ENCODE data around the gene FBXO17. TPM values are rescaled to one million over a fixed set of nuclear protein-coding genes. Genes with fewer than 3 reads are reported as not detected.
A peak's percentile ranks its signal among the peaks of the same experiment; 100 is the strongest.

FBXO17 gene
- total RNA-seq, 5 donors from 2014 or later (not counting 1 experiment from before 2014, with no cell fraction given): 0.18 to 0.46 (median 0.28) TPM; not detected in 2

GRCh38 chr19:38900743-38901190, 74.8 kb downstream of the FBXO17 start:
- Mint-ChIP-seq H3K27me3 (no peaks in the 10 kb centered on the region), H3K4me3 (peak overlapping the region; percentile 86 to 100 (median 93)), H3K27ac (peak overlapping the region in 1 of 2 donors; percentile 58), H3K36me3 (peaks cover 14% of the 10 kb centered on the region), H3K9me3 (no peaks in the 10 kb centered on the region), H3K4me1 (peaks cover 46 to 50% (median 49%) of the 10 kb centered on the region in 3 donors)
- ChIA-PET CTCF (interaction anchor here (0.6 to 1.9 kb wide), 6 partner anchors 14 to 312 kb away, joined by 3 to 23 read pairs (median 6); partner anchors contain the start of genes ECH1 (in 1 of the 2), MRPS12 (in 1 of the 2) and SARS2 (in 1 of the 2)), POLR2A (interaction anchor here (0.6 to 2.5 kb wide), 5 partner anchors 11 to 188 kb away, joined by 4 to 11 read pairs (median 7); partner anchors contain the start of genes MRPS12 (in 1 of the 2) and SARS2 (in 1 of the 2))
- ATAC-seq (replicated peaks in 1 of 4): no peak
- H3K27me3 ChIP-seq (replicated peaks in 1 of 2; ENCODE audit: control insufficient read depth in 2 of 2, extremely low read depth in 1 of 2, insufficient read depth in 2 of 2, low read length in 1 of 2): no peaks in the 10 kb centered on the region
- H3K4me3 ChIP-seq (ENCODE audit: control insufficient read depth in 1 of 2, extremely low read depth in 1 of 2, low read length in 1 of 2): peak overlapping the region; percentile 5 to 83
- H3K4me1 ChIP-seq (ENCODE audit: control insufficient read depth in 1 of 2, extremely low read depth in 1 of 2, insufficient read depth in 2 of 2, low read length in 2 of 2): peaks cover 9 to 28% of the 10 kb centered on the region in 2 experiments
- WGBS (ENCODE audit: insufficient coverage): 17% methylated on average over 1 of the region's 3 CpGs
- H3K27ac ChIP-seq (ENCODE audit: low read length): peak overlapping the region; percentile 92
- peaks cover 3 to 15% of the 10 kb centered on the region in 2 donors for H3K36me3 ChIP-seq (ENCODE audit: control insufficient read depth in 2 of 2, extremely low read depth in 1 of 2, insufficient read depth in 1 of 2, low read length in 1 of 2)
- no peak for DNase-seq
- H3K9me3 ChIP-seq: no peaks in the 10 kb centered on the region

GRCh38 chr19:38900202-38900629, 75.3 kb downstream of the FBXO17 start:
- Histone ChIP-seq H3K9me3 (no peaks in the 10 kb centered on the region), H3K4me3 (ENCODE audit: control insufficient read depth in 1 of 2, extremely low read depth in 1 of 2, low read length in 1 of 2) (peak overlapping the region; percentile 74 to 83), H3K4me1 (ENCODE audit: control insufficient read depth in 1 of 2, extremely low read depth in 1 of 2, insufficient read depth in 2 of 2, low read length in 2 of 2) (peaks cover 9 to 28% of the 10 kb centered on the region in 2 experiments), H3K27me3 (replicated peaks in 1 of 2; ENCODE audit: control insufficient read depth in 2 of 2, extremely low read depth in 1 of 2, insufficient read depth in 2 of 2, low read length in 1 of 2) (no peaks in the 10 kb centered on the region), H3K36me3 (ENCODE audit: control insufficient read depth in 2 of 2, extremely low read depth in 1 of 2, insufficient read depth in 1 of 2, low read length in 1 of 2) (peaks cover 3 to 10% of the 10 kb centered on the region in 2 donors), H3K27ac (ENCODE audit: low read length) (peak overlapping the region; percentile 92)
- Mint-ChIP-seq H3K4me3 (peak overlapping the region; percentile 86 to 100 (median 93)), H3K27ac (peak overlapping the region; percentile 91 to 94), H3K4me1 (peaks cover 49 to 50% (median 50%) of the 10 kb centered on the region in 3 donors), H3K9me3 (no peaks in the 10 kb centered on the region), H3K27me3 (no peaks in the 10 kb centered on the region), H3K36me3 (peaks cover 11% of the 10 kb centered on the region)
- ChIA-PET CTCF (interaction anchor here (0.6 to 1.9 kb wide), 7 partner anchors 14 to 497 kb away, joined by 3 to 23 read pairs (median 7); partner anchors contain the start of genes ECH1 (in 1 of the 2), FAM98C (in 1 of the 2), MRPS12 (in 1 of the 2) and SARS2 (in 1 of the 2)), POLR2A (interaction anchor here (0.5 to 2.5 kb wide), 7 partner anchors 11 to 361 kb away, joined by 3 to 11 read pairs (median 7); partner anchors contain the start of genes MRPS12 (in 1 of the 2), RINL (in 1 of the 2) and SARS2 (in 1 of the 2))
- DNase-seq (no peak), ATAC-seq (replicated peaks in 1 of 4) (no peak)
- 2% methylated on average over 6 of the region's 8 CpGs for WGBS (ENCODE audit: insufficient coverage)

DNA sequence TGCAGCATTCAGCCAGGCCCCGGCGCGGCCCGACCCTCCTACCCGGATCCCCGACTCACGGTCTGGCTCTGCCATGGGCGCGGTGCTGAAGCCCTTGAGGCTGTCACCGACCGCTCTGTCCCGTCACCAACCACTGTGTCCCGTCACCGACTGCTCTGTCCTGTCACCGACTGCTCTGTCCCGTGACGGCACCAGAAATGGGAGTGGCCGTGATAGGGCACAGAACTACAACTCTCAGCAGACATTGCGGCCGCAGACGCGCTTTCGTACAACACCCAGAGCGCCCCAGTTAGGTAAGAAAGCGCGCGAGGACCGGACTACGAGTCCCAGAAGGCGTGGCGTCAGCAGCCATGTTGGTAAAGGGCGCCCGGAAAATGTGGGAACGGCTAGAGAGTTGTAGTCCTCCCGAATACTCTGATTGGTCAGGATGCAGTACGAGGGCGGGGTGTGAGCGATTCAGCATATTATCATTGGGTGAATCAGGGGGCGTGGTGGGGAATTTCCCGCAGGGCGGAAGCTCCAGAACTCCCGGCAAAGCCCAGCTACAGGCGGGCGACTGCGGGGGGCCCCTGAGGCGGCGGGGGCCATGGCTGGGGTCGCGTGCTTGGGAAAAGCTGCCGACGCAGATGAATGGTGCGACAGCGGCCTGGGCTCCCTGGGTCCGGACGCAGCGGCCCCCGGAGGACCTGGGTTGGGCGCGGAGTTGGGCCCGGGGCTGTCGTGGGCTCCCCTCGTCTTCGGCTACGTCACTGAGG, 75.9 kb downstream of the FBXO17 start, which contains the start of the genes NFKBIB and SIRT2:
Gene NFKBIB, plus strand, starts transcription at position 523 of the 755 bp plus-strand sequence. Its CDS starts 64 bp downstream, at position 587.
Gene SIRT2, minus strand, starts transcription at position 172 of the 755 bp plus-strand sequence. Its CDS starts 97 bp downstream, at position 75.
- ATAC-seq (replicated peaks in 1 of 4): peak; percentile 89 to 94 (median 93)
- Mint-ChIP-seq H3K27ac (peak within 1 kb of the TSS; percentile 94), H3K9me3 (no peaks in the 10 kb centered on the region), H3K27me3 (no peaks in the 10 kb centered on the region), H3K4me3 (peak within 1 kb of the TSS; percentile 86 to 100 (median 93)), H3K36me3 (peaks cover 12% of the 10 kb centered on the region), H3K4me1 (peaks cover 50 to 52% (median 51%) of the 10 kb centered on the region in 3 donors)
- no peaks in the 10 kb centered on the region for H3K27me3 ChIP-seq (replicated peaks in 1 of 2; ENCODE audit: control insufficient read depth in 2 of 2, extremely low read depth in 1 of 2, insufficient read depth in 2 of 2, low read length in 1 of 2)
- peak within 1 kb of the TSS; percentile 80 to 83 for H3K4me3 ChIP-seq (ENCODE audit: control insufficient read depth in 1 of 2, extremely low read depth in 1 of 2, low read length in 1 of 2)
- POLR2A ChIA-PET: interaction anchor here in 1 of 2 donors (0.5 to 2.5 kb wide), 6 partner anchors 10 to 361 kb away, joined by 3 to 11 read pairs (median 6); partner anchors contain the start of genes MRPS12, RINL and SARS2
- H3K27ac ChIP-seq (ENCODE audit: low read length): peak within 1 kb of the TSS; percentile 92
- H3K36me3 ChIP-seq (ENCODE audit: control insufficient read depth in 2 of 2, extremely low read depth in 1 of 2, insufficient read depth in 1 of 2, low read length in 1 of 2): peaks cover 0 to 6% of the 10 kb centered on the region in 2 donors
- no peaks in the 10 kb centered on the region for H3K9me3 ChIP-seq
- DNase-seq: peak; percentile 95 to 100 (median 99)
- under 1% methylated on average over 64 of the region's 64 CpGs for WGBS (ENCODE audit: insufficient coverage)
- CTCF ChIA-PET: interaction anchor here in 1 of 2 donors (0.6 to 1.9 kb wide), 5 partner anchors 30 to 497 kb away, joined by 4 to 23 read pairs (median 7); partner anchors contain the start of genes ECH1, FAM98C, MRPS12 and SARS2
- H3K4me1 ChIP-seq (ENCODE audit: control insufficient read depth in 1 of 2, extremely low read depth in 1 of 2, insufficient read depth in 2 of 2, low read length in 2 of 2): peaks cover 9 to 28% of the 10 kb centered on the region in 2 experiments

- Mint-ChIP-seq H3K4me3 (peak overlapping the region; percentile 86 to 100 (median 93)), H3K27ac (peak overlapping the region; percentile 88 to 94), H3K9me3 (no peaks in the 10 kb centered on the region), H3K27me3 (no peaks in the 10 kb centered on the region), H3K36me3 (peaks cover 7% of the 10 kb centered on the region), H3K4me1 (peaks cover 44 to 54% (median 46%) of the 10 kb centered on the region in 3 donors)
- no peaks in the 10 kb centered on the region for H3K27me3 ChIP-seq (replicated peaks in 1 of 2; ENCODE audit: control insufficient read depth in 2 of 2, extremely low read depth in 1 of 2, insufficient read depth in 2 of 2, low read length in 1 of 2)
- no peaks in the 10 kb centered on the region for H3K9me3 ChIP-seq
- DNase-seq (peak in 9 of 35 experiments; percentile 61 to 80 (median 69)), ATAC-seq (replicated peaks in 1 of 4) (peak in 1 of 4 experiments; percentile 0)
- peak overlapping the region; percentile 80 to 83 for H3K4me3 ChIP-seq (ENCODE audit: control insufficient read depth in 1 of 2, extremely low read depth in 1 of 2, low read length in 1 of 2)
- peak overlapping the region; percentile 92 for H3K27ac ChIP-seq (ENCODE audit: low read length)
- WGBS (ENCODE audit: insufficient coverage): 2% methylated on average over 20 of the region's 25 CpGs
- H3K36me3 ChIP-seq (ENCODE audit: control insufficient read depth in 2 of 2, extremely low read depth in 1 of 2, insufficient read depth in 1 of 2, low read length in 1 of 2): no peaks in the 10 kb centered on the region
- peaks cover 9 to 28% of the 10 kb centered on the region in 2 experiments for H3K4me1 ChIP-seq (ENCODE audit: control insufficient read depth in 1 of 2, extremely low read depth in 1 of 2, insufficient read depth in 2 of 2, low read length in 2 of 2)
- ChIA-PET POLR2A (interaction anchor here in 1 of 2 donors (0.7 kb wide), 1 partner anchor 25 kb away, joined by 3 read pairs; no protein-coding TSS in a partner anchor), CTCF (no interaction called here)
These were observed 76.6 kb downstream of the FBXO17 start for GRCh38 chr19:38898788-38899446.

GRCh38 chr19:38894968-38895367, 80.6 kb downstream of the FBXO17 start:
- no peaks in the 10 kb centered on the region for H3K27me3 Mint-ChIP-seq
- CTCF ChIA-PET: no interaction called here
- Histone ChIP-seq H3K27me3 (replicated peaks in 1 of 2; ENCODE audit: control insufficient read depth in 2 of 2, extremely low read depth in 1 of 2, insufficient read depth in 2 of 2, low read length in 1 of 2) (no peaks in the 10 kb centered on the region), H3K9me3 (no peaks in the 10 kb centered on the region), H3K27ac (ENCODE audit: low read length) (no peak overlapping the region), H3K36me3 (ENCODE audit: control insufficient read depth in 2 of 2, extremely low read depth in 1 of 2, insufficient read depth in 1 of 2, low read length in 1 of 2) (peaks cover 0 to 8% of the 10 kb centered on the region in 2 donors), H3K4me1 (ENCODE audit: control insufficient read depth in 1 of 2, extremely low read depth in 1 of 2, insufficient read depth in 2 of 2, low read length in 2 of 2) (peaks cover 3 to 19% of the 10 kb centered on the region in 2 experiments), H3K4me3 (ENCODE audit: control insufficient read depth in 1 of 2, extremely low read depth in 1 of 2, low read length in 1 of 2) (no peak overlapping the region)
- H3K4me1 Mint-ChIP-seq: peaks cover 24 to 34% (median 24%) of the 10 kb centered on the region in 3 donors
- H3K9me3 Mint-ChIP-seq: no peaks in the 10 kb centered on the region
- POLR2A ChIA-PET: interaction anchor here in 1 of 2 donors (0.7 kb wide), 1 partner anchor 19 kb away, joined by 5 read pairs; no protein-coding TSS in a partner anchor
- ATAC-seq (replicated peaks in 1 of 4) (no peak), DNase-seq (no peak)
- H3K36me3 Mint-ChIP-seq: peaks cover 6% of the 10 kb centered on the region
- 74% methylated on average over 8 of the region's 9 CpGs for WGBS (ENCODE audit: insufficient coverage)
- no peak overlapping the region for H3K4me3 Mint-ChIP-seq
- H3K27ac Mint-ChIP-seq: no peak overlapping the region

All from T-cell (primary cell).